ENCODE measurements around the gene ZNF804A.
A peak's percentile ranks its signal among the peaks of the same experiment; 100 is the strongest.

The ZNF804A gene

DNA sequence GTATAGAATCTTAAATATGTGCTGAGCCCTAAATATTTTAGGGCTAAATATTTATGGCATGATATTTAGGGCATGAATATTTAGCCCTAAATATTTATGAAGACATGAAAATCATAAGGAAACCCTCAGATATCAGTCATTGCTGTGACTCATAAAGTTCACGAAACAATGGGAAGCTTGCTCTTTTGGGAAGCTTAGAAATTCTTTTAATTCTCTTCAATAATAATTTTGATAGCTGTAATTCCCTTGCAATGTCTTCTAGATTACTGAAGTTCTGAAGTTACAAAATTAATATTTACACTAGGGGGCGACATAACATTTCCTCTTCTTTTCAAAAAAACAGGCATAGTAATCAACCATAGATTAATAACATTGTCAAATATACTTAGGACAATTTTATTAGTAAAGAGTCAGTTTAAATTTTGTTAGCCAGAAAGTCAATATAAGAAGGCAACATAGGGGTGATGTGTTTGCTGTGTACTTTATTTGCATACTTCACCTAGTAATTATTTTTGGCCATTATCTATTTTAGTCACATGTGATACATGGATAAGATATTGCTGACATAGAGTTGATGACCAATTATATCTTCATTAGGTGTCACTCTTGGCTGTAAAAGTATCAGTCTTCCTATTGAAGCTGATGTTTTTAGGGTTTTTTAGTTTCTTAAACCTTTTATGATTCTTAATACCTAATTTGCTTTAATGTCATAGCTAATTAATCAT is 13.2 kb downstream of the ZNF804A start:
- no peak for DNase-seq (ENCODE audit: low spot score)

DNA sequence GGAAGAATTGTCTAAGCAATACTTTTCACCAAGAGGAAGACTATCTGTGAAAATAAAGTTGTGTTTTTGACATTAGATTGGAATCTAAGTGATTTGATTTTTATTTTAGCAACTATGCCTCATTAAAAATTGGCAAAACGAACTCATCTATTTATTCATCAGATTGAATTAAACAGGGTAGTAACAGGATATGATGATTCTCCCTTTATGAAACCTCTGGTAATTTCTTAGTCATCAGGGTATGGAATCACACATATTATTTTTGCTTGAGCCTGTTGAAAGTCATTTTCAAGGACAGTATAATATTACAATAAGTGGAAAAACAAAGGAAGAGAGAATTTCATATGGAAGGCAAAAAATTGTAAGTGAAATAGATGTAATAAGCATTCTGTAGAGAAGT is 22.0 kb downstream of the ZNF804A start:
- no peak for DNase-seq (ENCODE audit: low spot score)

GRCh38 chr2:184624311-184624710 is 26.0 kb downstream of the ZNF804A start:
- DNase-seq (ENCODE audit: low spot score): no peak

DNA sequence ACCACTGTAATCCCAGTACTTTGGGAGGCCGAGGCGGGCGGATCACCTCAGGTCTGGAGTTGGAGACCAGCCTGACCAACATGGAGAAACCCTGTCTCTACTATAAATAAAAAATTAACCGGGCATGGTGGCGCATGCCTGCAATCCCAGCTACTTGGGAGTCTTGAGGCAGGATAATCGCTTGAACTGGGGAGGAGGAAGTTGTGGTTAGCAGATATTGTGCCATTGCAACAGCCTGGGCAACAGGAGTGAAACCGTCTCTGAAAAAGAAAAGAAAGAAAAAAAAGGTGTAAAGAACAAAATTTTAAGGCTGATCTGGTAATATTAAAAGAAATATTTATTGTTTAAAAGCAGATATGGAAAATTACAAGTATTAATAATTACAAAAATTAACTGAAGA is 29.7 kb downstream of the ZNF804A start:
- no peak for DNase-seq (ENCODE audit: low spot score)

- DNase-seq (ENCODE audit: low spot score): no peak
Observed at GRCh38 chr2:184633726-184634125, 35.4 kb downstream of the ZNF804A start.

DNA sequence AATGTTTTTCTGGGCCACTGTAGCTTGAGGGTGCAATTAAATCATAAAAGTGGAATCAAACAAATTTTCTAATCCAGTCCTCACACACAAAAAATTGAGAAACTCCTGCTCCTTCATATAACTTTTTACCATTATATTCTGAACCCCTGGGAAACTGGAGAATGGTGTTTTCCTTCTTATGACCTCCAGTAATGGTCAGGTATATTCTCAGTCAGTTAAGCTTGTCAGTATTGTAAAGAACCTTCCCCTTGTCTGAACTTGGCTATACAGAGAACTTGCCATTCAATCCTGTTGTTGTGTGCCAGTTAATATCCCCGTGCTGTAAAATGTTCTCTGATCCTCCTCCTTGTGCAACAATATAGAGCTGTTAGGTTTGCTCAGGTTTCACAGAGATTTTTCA is 39.5 kb downstream of the ZNF804A start:
- no peak for DNase-seq (ENCODE audit: low spot score)

- no peak for DNase-seq (ENCODE audit: low spot score)
Observed at GRCh38 chr2:184644685-184645084, 46.4 kb downstream of the ZNF804A start.

DNA sequence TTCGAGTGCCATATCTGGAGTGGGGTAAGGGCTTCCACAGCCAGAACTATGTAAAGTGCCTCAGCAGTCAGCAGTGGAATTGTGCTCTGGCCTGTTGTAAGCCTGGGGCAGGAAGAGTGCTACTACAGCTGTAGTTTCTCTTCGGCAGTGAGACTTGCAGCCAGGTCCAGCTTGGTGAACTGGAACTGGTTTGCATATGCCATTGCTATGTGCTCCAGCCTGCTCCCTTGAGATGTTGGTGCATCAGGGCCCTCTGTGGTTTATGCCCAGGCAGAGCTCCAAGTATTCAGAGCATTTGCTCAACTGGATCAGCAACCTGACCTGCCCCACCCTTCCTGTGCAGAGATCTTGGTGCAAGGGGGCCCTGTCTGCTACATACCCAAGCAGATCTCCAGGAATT is 47.8 kb downstream of the ZNF804A start:
- DNase-seq (ENCODE audit: low spot score): peak; percentile 13

- no peak for DNase-seq (ENCODE audit: low spot score)
Observed at GRCh38 chr2:184646593-184646992, 48.3 kb downstream of the ZNF804A start.

DNA sequence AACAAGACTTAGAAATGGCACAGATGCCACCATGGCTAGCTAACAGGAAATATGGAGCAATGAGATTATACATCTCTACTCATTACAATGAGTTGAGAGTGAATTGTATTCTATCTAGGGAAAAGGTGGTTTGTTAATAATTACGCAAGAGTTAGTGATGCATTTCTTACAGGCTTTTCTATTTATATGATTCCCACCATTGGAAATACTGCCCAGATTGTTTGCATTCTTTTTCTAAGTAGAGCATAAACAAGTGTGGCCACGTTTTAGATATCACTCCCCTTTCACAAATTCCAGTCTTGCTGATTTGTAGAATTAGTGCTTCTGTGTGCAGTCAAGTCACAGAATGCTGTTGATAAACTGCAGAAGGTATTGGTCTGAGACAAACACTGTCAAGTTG is 56.6 kb downstream of the ZNF804A start:
- DNase-seq (ENCODE audit: low spot score): no peak

GRCh38 chr2:184677171-184677570 is 78.8 kb downstream of the ZNF804A start:
- no peak for DNase-seq (ENCODE audit: low spot score)

DNA sequence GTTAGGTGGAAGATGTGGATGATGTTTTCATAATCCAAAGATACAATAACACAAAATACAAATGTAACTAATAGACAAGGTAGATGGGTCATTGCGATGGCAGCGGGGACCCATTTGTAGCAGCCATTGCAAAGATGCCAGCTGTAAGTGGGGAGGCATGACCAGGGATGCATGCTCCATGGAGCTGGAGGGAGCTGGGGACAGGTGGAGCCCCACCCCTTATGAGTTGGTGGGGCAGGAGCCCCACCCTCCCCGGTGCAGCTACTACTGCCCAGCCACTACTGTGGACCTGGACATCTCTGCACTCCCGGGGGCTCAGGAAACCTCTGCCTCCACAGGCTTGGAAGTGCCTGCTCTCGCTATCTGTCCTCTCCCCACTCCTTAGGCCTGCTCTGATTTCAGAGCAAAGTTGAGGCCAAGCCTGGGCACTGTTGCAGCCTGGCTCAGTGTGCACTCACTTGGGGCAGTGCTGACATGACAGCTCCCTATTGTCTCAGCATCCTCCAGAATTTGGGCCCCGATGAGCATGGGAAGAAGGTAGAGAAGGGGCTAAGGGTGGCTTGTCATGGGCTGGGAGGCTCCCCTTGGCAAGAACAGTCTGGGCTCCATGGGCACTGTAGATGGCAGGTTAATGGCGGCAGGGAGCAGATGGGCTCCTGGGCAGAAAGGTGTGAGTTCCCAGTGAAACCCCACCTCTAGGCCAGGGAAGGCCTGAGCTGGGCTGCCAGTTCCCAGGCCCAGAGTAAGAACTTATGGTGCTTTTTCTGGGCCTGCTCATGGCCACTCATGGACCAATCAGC is 81.1 kb downstream of the ZNF804A start:
- DNase-seq (ENCODE audit: low spot score): no peak

- no peak for DNase-seq (ENCODE audit: low spot score)
Observed at GRCh38 chr2:184680825-184681224, 82.5 kb downstream of the ZNF804A start.

GRCh38 chr2:184681642-184682321 is 83.5 kb downstream of the ZNF804A start:
- DNase-seq (ENCODE audit: low spot score): no peak

GRCh38 chr2:184683911-184684310 is 85.6 kb downstream of the ZNF804A start:
- no peak for DNase-seq (ENCODE audit: low spot score)

DNA sequence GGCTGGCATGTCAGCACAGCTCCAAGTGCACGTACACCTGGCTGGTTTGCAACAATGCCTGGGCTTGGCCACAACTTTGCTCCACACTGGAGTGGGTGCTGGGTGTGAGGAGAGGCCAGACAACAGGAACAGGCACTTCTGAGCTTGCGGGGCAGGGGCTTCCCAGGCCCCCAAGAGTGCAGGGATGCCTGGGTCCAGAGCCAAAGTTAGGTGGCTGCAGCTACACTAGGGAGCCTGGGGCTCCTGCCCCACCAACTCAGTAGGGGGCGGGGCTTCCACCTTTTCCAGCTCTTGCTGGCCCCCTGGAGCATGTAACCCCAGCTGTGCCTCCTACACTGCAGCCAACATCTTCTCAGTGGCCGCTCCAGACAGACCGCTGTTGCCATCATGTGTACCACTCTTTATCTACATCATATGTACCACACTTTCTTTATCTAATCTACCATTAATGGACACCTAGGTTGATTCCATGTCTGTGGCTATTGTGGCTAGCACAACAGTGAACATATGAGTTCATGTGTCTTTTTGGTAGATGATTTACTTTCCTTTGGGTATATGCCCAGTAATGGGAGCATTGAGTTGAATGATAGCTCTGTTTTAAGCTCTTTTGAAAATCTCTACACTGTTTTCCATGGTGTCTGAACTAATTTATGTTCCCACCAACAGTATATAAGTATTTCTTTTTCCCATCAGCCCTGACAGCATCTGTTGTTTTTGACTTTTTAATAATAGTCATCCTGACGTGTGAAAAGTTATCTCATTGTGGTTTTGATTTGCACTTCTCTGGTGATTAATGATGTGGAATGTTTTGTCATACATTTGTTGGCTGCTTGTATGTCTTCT is 87.9 kb downstream of the ZNF804A start:
- DNase-seq (ENCODE audit: low spot score): no peak

GRCh38 chr2:184689638-184690037 is 91.3 kb downstream of the ZNF804A start:
- no peak for DNase-seq (ENCODE audit: low spot score)

GRCh38 chr2:184692141-184692734 is 93.9 kb downstream of the ZNF804A start:
- no peak for DNase-seq (ENCODE audit: low spot score)

GRCh38 chr2:184696644-184697043 is 98.3 kb downstream of the ZNF804A start:
- DNase-seq (ENCODE audit: low spot score): no peak

- DNase-seq (ENCODE audit: low spot score): no peak
Observed at GRCh38 chr2:184698476-184698875, 100.1 kb downstream of the ZNF804A start.

- no peak for DNase-seq (ENCODE audit: low spot score)
Observed at GRCh38 chr2:184721881-184722280, 123.6 kb downstream of the ZNF804A start.

DNA sequence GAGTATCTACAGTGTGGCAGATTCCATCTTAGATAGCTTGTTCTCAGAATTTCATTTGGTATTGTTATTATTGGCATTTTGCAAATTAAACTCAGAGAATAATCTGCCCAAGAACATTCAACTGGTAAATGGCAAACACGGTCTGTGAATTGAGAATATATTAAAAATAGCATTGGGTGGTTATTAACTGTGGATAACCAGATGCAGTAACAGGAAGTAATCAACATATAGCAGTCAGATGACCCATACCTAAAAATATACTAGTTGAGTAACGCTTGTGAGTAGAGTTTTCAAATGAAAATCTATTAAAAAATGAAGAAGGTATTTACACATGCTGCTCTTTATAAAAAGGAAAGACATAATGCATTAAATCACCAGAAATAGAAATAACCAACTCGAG is 129.5 kb downstream of the ZNF804A start:
- DNase-seq (ENCODE audit: low spot score): no peak
